K562 (cell line): ENCODE results near the gene PRKCB. TPM values are rescaled to one million over a fixed set of nuclear protein-coding genes. Genes with fewer than 3 reads are reported as not detected.

Experiments used
- ATAC-seq: fragments of 200-7000 bp; cut with Tn5 transposase; 3 replicates; pipeline ENCODE4 v1.9.1; 2020; ENCODE audit warnings: moderate library complexity
- BruUV-seq: library from RNA; stranded (reverse); fragments of 400-500 nt; replicated peaks from 2 replicates; lab custom pipeline; 2021; lab: Mats Ljungman, UMichigan
- CTCF ChIA-PET: fragments of 300-600 bp; formaldehyde crosslinking; extraction: SDS; loops from one replicate; lab custom pipeline; 2021; ENCODE audit warnings: low intra/inter-chr PET ratio; lab: Yijun Ruan, JAX
- POLR2A ChIA-PET: fragments of 300-600, 350-650 bp; sonication (Branson Sonifier 250); formaldehyde crosslinking; extraction: SDS; loops from one replicate; lab custom pipeline; 2021; ENCODE audit warnings: antibody characterized with exemption, inconsistent platforms; lab: Yijun Ruan, JAX
- DNase-seq, 4 experiments: peaks; one replicate each; pipeline versions ENCODE4 v3.0.0 to v3.0.0-alpha.2; 2011 to 2018; ENCODE audit warnings: low spot score in 3 of 4, mixed read lengths in 3 of 4; ENCODE audit errors: extremely low read depth in 1 of 4
- FAIRE-seq: peaks from 2 replicates; lab custom pipeline; 2011; peaks lifted over from hg19 to GRCh38; lab: Jason Lieb, UNC
- H2AFZ ChIP-seq: 2 replicates; pipeline ENCODE4 v1.6.0; 2011; ENCODE audit warnings: low read depth, low read length, control low read depth, inconsistent platforms
- H3K27ac ChIP-seq: fragments of 200-600 bp; 3 replicates; pipeline ENCODE4 v1.8.0; 2011; ENCODE audit warnings: low read depth, mild to moderate bottlenecking, control low read depth, inconsistent platforms, low read length, moderate library complexity, mixed read lengths; ENCODE audit errors: extremely low read depth
- H3K27me3 ChIP-seq, 2 experiments: fragments of 300-600 bp in 1 of 2; 2 replicates in 1 of 2; 3 replicates in 1 of 2; pipeline versions ENCODE4 v1.6.0 to v1.8.0; 2011; ENCODE audit warnings: inconsistent platforms in 2 of 2, low read length in 2 of 2, mild to moderate bottlenecking in 1 of 2, mixed read lengths in 1 of 2, moderate library complexity in 1 of 2; ENCODE audit not compliant: control insufficient read depth in 2 of 2, insufficient read depth in 2 of 2
- H3K36me3 ChIP-seq: fragments of 300-600 bp; 3 replicates; pipeline ENCODE4 v1.8.0; 2011; ENCODE audit warnings: mild to moderate bottlenecking, low read length, inconsistent platforms; ENCODE audit not compliant: control insufficient read depth, insufficient read depth
- H3K4me1 ChIP-seq, 2 experiments: fragments of 200-600 bp in 1 of 2; replicated peaks in 1 of 2; 2 replicates in 1 of 2; 3 replicates in 1 of 2; pipeline versions ENCODE4 v1.5.1 to v1.8.0; 2011; ENCODE audit warnings: inconsistent platforms in 2 of 2, low read length in 2 of 2, mild to moderate bottlenecking in 1 of 2, mixed read lengths in 1 of 2, moderate library complexity in 1 of 2; ENCODE audit not compliant: control insufficient read depth in 2 of 2, insufficient read depth in 2 of 2
- H3K4me2 ChIP-seq: 2 replicates; pipeline ENCODE4 v1.6.1; 2011; ENCODE audit warnings: low read length, control low read depth, inconsistent platforms, mixed read lengths; ENCODE audit not compliant: insufficient read depth
- H3K4me3 ChIP-seq: fragments of 200-600 bp; sonication (generic), shearing (Covaris generic); 2 replicates; pipeline ENCODE4 v1.5.1; 2016; ENCODE audit warnings: control low read depth, inconsistent platforms
- H3K79me2 ChIP-seq: fragments of 200-600 bp; 3 replicates; pipeline ENCODE4 v1.8.0; 2011; ENCODE audit warnings: low read length, inconsistent platforms; ENCODE audit not compliant: control insufficient read depth, insufficient read depth
- H3K9ac ChIP-seq, 2 experiments: 2 replicates each; pipeline versions ENCODE4 v1.6.0 to v1.6.1; 2011; ENCODE audit warnings: low read depth in 2 of 2, low read length in 2 of 2, control low read depth in 1 of 2, inconsistent platforms in 1 of 2, mild to moderate bottlenecking in 1 of 2, mixed read lengths in 1 of 2; ENCODE audit not compliant: insufficient read depth in 1 of 2
- H3K9me1 ChIP-seq: one replicate; pipeline ENCODE4 v1.6.0; 2011; ENCODE audit warnings: inconsistent platforms, mild to moderate bottlenecking, low read length, moderate library complexity; ENCODE audit not compliant: control insufficient read depth, insufficient read depth
- H3K9me3 ChIP-seq: replicated peaks from 2 replicates; pipeline ENCODE4 v1.5.1; 2011; ENCODE audit warnings: low read depth, low read length, inconsistent platforms; ENCODE audit not compliant: control insufficient read depth, insufficient read depth
- H4K20me1 ChIP-seq: replicated peaks from 2 replicates; pipeline ENCODE4 v1.6.1; 2011; ENCODE audit warnings: low read length, inconsistent platforms, mixed read lengths; ENCODE audit not compliant: control insufficient read depth, insufficient read depth
- E2F4 ChIP-seq: sonication (generic); formaldehyde crosslinking; IDR thresholded peaks from 2 replicates; pipeline ENCODE4 v1.8.0; 2022; ENCODE audit warnings: mild to moderate bottlenecking, low read depth, missing genetic modification reagents
- GTF2A2 ChIP-seq: IDR thresholded peaks from 2 replicates; pipeline ENCODE4 v1.6.1; 2016; ENCODE audit warnings: mild to moderate bottlenecking, missing genetic modification characterization, missing compliant biosample characterization
- NCOA6 ChIP-seq: fragments of 450-650 bp; IDR thresholded peaks from 2 replicates; pipeline ENCODE4 v1.6.1; 2017; ENCODE audit warnings: mild to moderate bottlenecking
- POLR2A ChIP-seq: fragments of 450-650 bp; conservative IDR thresholded peaks from 2 replicates; pipeline ENCODE4 v1.6.1; 2016
- SIRT6 ChIP-seq: IDR thresholded peaks from one replicate; pipeline ENCODE4 v1.6.1; 2012; ENCODE audit warnings: low read depth, mild to moderate bottlenecking, control low read depth, inconsistent platforms, low read length, moderate library complexity
- YBX1 ChIP-seq: fragments of 450-650 bp; IDR thresholded peaks from 2 replicates; pipeline ENCODE4 v1.7.1; 2016; ENCODE audit warnings: mild to moderate bottlenecking
- ZBTB26 ChIP-seq: fragments of 450-650 bp; formaldehyde crosslinking; IDR thresholded peaks from 2 replicates; pipeline ENCODE4 v1.4.0; 2022; ENCODE audit warnings: missing genetic modification characterization
- ZBTB5 ChIP-seq: fragments of 450-650 bp; IDR thresholded peaks from 2 replicates; pipeline ENCODE4 v1.6.1; 2017; ENCODE audit warnings: antibody characterized with exemption
- ZNF12 ChIP-seq: sonication (generic); formaldehyde crosslinking; IDR thresholded peaks from 2 replicates; pipeline ENCODE4 v1.4.0; 2020; ENCODE audit warnings: mild to moderate bottlenecking, missing genetic modification reagents
- ZNF121 ChIP-seq: sonication (generic); formaldehyde crosslinking; conservative IDR thresholded peaks from 2 replicates; pipeline ENCODE4 v1.8.0; 2022; ENCODE audit warnings: missing genetic modification reagents
- WGBS: fragments of 100-300 bp; shearing (Covaris generic); methylation state at CpG from one replicate; pipeline ENCODE4 v1.1.6; 2016; ENCODE audit warnings: low coverage, mixed read lengths; ENCODE audit not compliant: insufficient coverage; ENCODE audit errors: missing lambda C conversion rate; 5-methylcytosine and 5-hydroxymethylcytosine counted together
- in situ Hi-C: fragments of 300-500 bp; cut with MboI; formaldehyde crosslinking; loops from 4 replicates; pipeline ENCODE4 v1.15.0; 2018; ENCODE audit warnings: inconsistent platforms, mixed read lengths
- intact Hi-C: fragments of 100-400 bp; cut with micrococcal nuclease; formaldehyde crosslinking; loops from 2 replicates; pipeline ENCODE4 v1.14.2; 2022
- polyA plus RNA-seq, 8 experiments: library from polyadenylated mRNA; depleted of rRNA in 4 of 8; stranded (reverse) in 5 of 8; unstranded in 3 of 8; fragments of >200 nt; fragmentation: Nextera tagmentation in 2 of 8; fragmentation: Illumina TruSeq in 1 of 8; extraction: Ambion mirVana in 2 of 8; extraction: Trizol in 1 of 8; gene quantifications; 2 replicates each; pipeline versions ENCODE4 v1.2.1 to v1.2.3, GENCODE V29; 2011 to 2014; ENCODE audit warnings: inconsistent platforms in 1 of 8, missing spikeins in 1 of 8
- total RNA-seq, 7 experiments: library from RNA; depleted of rRNA in 6 of 7; stranded (reverse); fragments of >200 nt in 6 of 7; fragmentation: Illumina TruSeq in 2 of 7; extraction: Trizol in 2 of 7; gene quantifications; 2 replicates each; pipeline versions ENCODE4 v1.2.1 to v1.2.3, GENCODE V29; 2011 to 2021; ENCODE audit warnings: low replicate concordance in 1 of 7

The PRKCB gene
- total and polyA plus RNA-seq, 9 of the 15 experiments (the other 6 are each of a cell fraction or from before 2014, with no cell fraction given) = 49.9 to 276 (median 148) TPM

- no peaks in the 10 kb centered on the region for H3K4me1 ChIP-seq
- no peak overlapping the region for H3K4me3 ChIP-seq
- no peak for FAIRE-seq
Observed at GRCh38 chr16:24191876-24192402, 356.2 kb downstream of the PRKCB start.

More at GRCh38 chr16:24191876-24192402, 356.2 kb downstream of the PRKCB start:
- Histone ChIP-seq H3K9ac (no peak overlapping the region), H3K9me3 (no peaks in the 10 kb centered on the region; the same call in 1 of the 2 replicates), H3K9me1 (no peaks in the 10 kb centered on the region), H2AFZ (no peak overlapping the region), H3K27ac (no peak overlapping the region), H3K36me3 (peaks cover 81% of the 10 kb centered on the region), H3K27me3 (no peaks in the 10 kb centered on the region), H4K20me1 (no peaks in the 10 kb centered on the region), H3K79me2 (no peaks in the 10 kb centered on the region; the same call in 2 of the 3 replicates), H3K4me2 (no peak overlapping the region)
- BruUV-seq = no TSS peak
- CTCF ChIA-PET = no interaction called here
- intact Hi-C loops = no loop called here
- ATAC-seq = no peak
- POLR2A ChIA-PET = interaction anchor here (0.6 to 0.8 kb wide), 2 partner anchors 33 to 1277 kb away, joined by 3 read pairs; no protein-coding TSS in a partner anchor
- 76% methylated on average over 7 of the region's 7 CpGs for WGBS
- no peak for TF ChIP-seq ZNF121 (CRISPR knock-in tag)
- no peak for TF ChIP-seq NCOA6
- TF ChIP-seq SIRT6 = no peak
- TF ChIP-seq GTF2A2 (tag) = no peak
- TF ChIP-seq YBX1 = no peak
- no peak for TF ChIP-seq E2F4 (CRISPR knock-in tag)
- TF ChIP-seq ZBTB26 = no peak
- TF ChIP-seq ZNF12 (CRISPR knock-in tag) = no peak
- TF ChIP-seq ZBTB5 = no peak
- no peak for TF ChIP-seq POLR2A
- in situ Hi-C loops = no loop called here
- no peak for DNase-seq
